K562 (cell line): ENCODE data around the gene DLAT. TPM values are rescaled to one million over a fixed set of nuclear protein-coding genes. Genes with fewer than 3 reads are reported as not detected.
A peak's percentile ranks its signal among the peaks of the same experiment; 100 is the strongest.

Source experiments
- BCL6 ChIP-seq: fragments of 250-450 bp; sonication (Bioruptor Pico); IDR thresholded peaks from 2 replicates; pipeline ENCODE4 v1.4.0; 2020
- CHD2 ChIP-seq: IDR thresholded peaks from 2 replicates; pipeline ENCODE4 v1.6.1; 2011; ENCODE audit warnings: low read depth, low read length
- CXXC5 ChIP-seq: fragments of 250-450 bp; sonication (Bioruptor Pico); IDR thresholded peaks from 2 replicates; pipeline ENCODE4 v1.8.0; 2022; ENCODE audit warnings: inconsistent platforms, mild to moderate bottlenecking, moderate library complexity
- ERF ChIP-seq: fragments of 450-650 bp; formaldehyde crosslinking; IDR thresholded peaks from 2 replicates; pipeline ENCODE4 v1.4.0; 2020; ENCODE audit warnings: mild to moderate bottlenecking, mixed read lengths
- FOXA1 ChIP-seq: fragments of 450-650 bp; IDR thresholded peaks from 2 replicates; pipeline ENCODE4 v1.6.1; 2016; ENCODE audit warnings: mild to moderate bottlenecking, borderline replicate concordance
- HNRNPLL ChIP-seq: fragments of 200-400 bp; formaldehyde crosslinking; IDR thresholded peaks from 2 replicates; pipeline ENCODE4 v1.6.1; 2017; ENCODE audit warnings: low read length, low read depth, mild to moderate bottlenecking; ENCODE audit not compliant: poor library complexity, severe bottlenecking
- HOXB6 ChIP-seq: fragments of 250-450 bp; sonication (Bioruptor Pico); IDR thresholded peaks from 2 replicates; pipeline ENCODE4 v1.5.1; 2022; ENCODE audit warnings: mild to moderate bottlenecking, borderline replicate concordance
- KLF16 ChIP-seq: IDR thresholded peaks from 2 replicates; pipeline ENCODE4 v1.6.1; 2016; ENCODE audit warnings: antibody characterized with exemption
- NFATC3 ChIP-seq: fragments of 450-650 bp; IDR thresholded peaks from 2 replicates; pipeline ENCODE4 v1.6.1; 2017; ENCODE audit warnings: mild to moderate bottlenecking
- NFIX ChIP-seq: fragments of 250-450 bp; sonication (Bioruptor Pico); IDR thresholded peaks from 2 replicates; pipeline ENCODE4 v1.4.0; 2020; ENCODE audit warnings: low read depth, mild to moderate bottlenecking, moderate library complexity
- POLR2H ChIP-seq: IDR thresholded peaks from 2 replicates; pipeline ENCODE4 v1.6.1; 2016; ENCODE audit warnings: missing genetic modification characterization, low read depth, mild to moderate bottlenecking, control low read depth, missing compliant biosample characterization, moderate library complexity
- RBM25 ChIP-seq: fragments of 200-400 bp; formaldehyde crosslinking; IDR thresholded peaks from 2 replicates; pipeline ENCODE4 v1.6.1; 2018; ENCODE audit warnings: low read length, low read depth, moderate library complexity; ENCODE audit not compliant: severe bottlenecking
- SMARCB1 ChIP-seq: IDR thresholded peaks from 2 replicates; pipeline ENCODE4 v1.6.1; 2011; ENCODE audit warnings: improper control_type of control experiment, low read depth; ENCODE audit not compliant: insufficient read length
- ZNF217 ChIP-seq: sonication (generic); formaldehyde crosslinking; IDR thresholded peaks from 2 replicates; pipeline ENCODE4 v1.8.0; 2022; ENCODE audit warnings: mild to moderate bottlenecking, missing genetic modification reagents
- ZNF239 ChIP-seq: fragments of 250-450 bp; sonication (Bioruptor Pico); IDR thresholded peaks from 2 replicates; pipeline ENCODE4 v1.4.0; 2020; ENCODE audit warnings: mild to moderate bottlenecking
- ZNF324 ChIP-seq: fragments of 250-450 bp; sonication (Bioruptor Pico); IDR thresholded peaks from 2 replicates; pipeline ENCODE4 v1.4.0; 2020; ENCODE audit warnings: mild to moderate bottlenecking
- ZNF436 ChIP-seq: fragments of 250-450, 450-650 bp; sonication (Bioruptor Pico); formaldehyde crosslinking; IDR thresholded peaks from 2 replicates; pipeline ENCODE4 v1.7.0; 2020; ENCODE audit warnings: mild to moderate bottlenecking
- ZNF561 ChIP-seq: fragments of 450-650 bp; formaldehyde crosslinking; conservative IDR thresholded peaks from 2 replicates; pipeline ENCODE4 v1.4.0; 2020; ENCODE audit warnings: mild to moderate bottlenecking, moderate library complexity
- polyA plus RNA-seq, 8 experiments: library from polyadenylated mRNA; depleted of rRNA in 4 of 8; stranded (reverse) in 5 of 8; unstranded in 3 of 8; fragments of >200 nt; fragmentation: Nextera tagmentation in 2 of 8; fragmentation: Illumina TruSeq in 1 of 8; extraction: Ambion mirVana in 2 of 8; extraction: Trizol in 1 of 8; gene quantifications; 2 replicates each; pipeline versions ENCODE4 v1.2.1 to v1.2.3, GENCODE V29; 2011 to 2014; ENCODE audit warnings: inconsistent platforms in 1 of 8, missing spikeins in 1 of 8
- total RNA-seq, 7 experiments: library from RNA; depleted of rRNA in 6 of 7; stranded (reverse); fragments of >200 nt in 6 of 7; fragmentation: Illumina TruSeq in 2 of 7; extraction: Trizol in 2 of 7; gene quantifications; 2 replicates each; pipeline versions ENCODE4 v1.2.1 to v1.2.3, GENCODE V29; 2011 to 2021; ENCODE audit warnings: low replicate concordance in 1 of 7
- TF ChIP-seq, protein P1 (sequence below), 2 experiments: fragments of 450-650 bp in 1 of 2; sonication (generic) in 1 of 2; formaldehyde crosslinking; conservative IDR thresholded peaks; 2 replicates each; pipeline versions ENCODE4 v1.4.0 to v1.8.1; 2020 to 2022; ENCODE audit warnings: mild to moderate bottlenecking in 1 of 2, missing genetic modification reagents in 1 of 2
- TF ChIP-seq, protein P2 (sequence below): fragments of 200-800 bp; sonication (Bioruptor generic); IDR thresholded peaks from 2 replicates; pipeline ENCODE4 v1.6.1; 2017; ENCODE audit warnings: missing genetic modification characterization, missing compliant biosample characterization
- TF ChIP-seq, protein P3 (sequence below): fragments of 150-350 bp; IDR thresholded peaks from 2 replicates; pipeline ENCODE4 v1.6.1; 2014; ENCODE audit warnings: low read depth, mild to moderate bottlenecking, low read length, borderline replicate concordance
- TF ChIP-seq, protein P4 (sequence below): fragments of 450-650 bp; IDR thresholded peaks from 2 replicates; pipeline ENCODE4 v1.6.1; 2016

DLAT gene
- total and polyA plus RNA-seq, 9 of the 15 experiments (the other 6 are each of a cell fraction or from before 2014, with no cell fraction given), result 41.7 to 152 (median 105) TPM

DNA sequence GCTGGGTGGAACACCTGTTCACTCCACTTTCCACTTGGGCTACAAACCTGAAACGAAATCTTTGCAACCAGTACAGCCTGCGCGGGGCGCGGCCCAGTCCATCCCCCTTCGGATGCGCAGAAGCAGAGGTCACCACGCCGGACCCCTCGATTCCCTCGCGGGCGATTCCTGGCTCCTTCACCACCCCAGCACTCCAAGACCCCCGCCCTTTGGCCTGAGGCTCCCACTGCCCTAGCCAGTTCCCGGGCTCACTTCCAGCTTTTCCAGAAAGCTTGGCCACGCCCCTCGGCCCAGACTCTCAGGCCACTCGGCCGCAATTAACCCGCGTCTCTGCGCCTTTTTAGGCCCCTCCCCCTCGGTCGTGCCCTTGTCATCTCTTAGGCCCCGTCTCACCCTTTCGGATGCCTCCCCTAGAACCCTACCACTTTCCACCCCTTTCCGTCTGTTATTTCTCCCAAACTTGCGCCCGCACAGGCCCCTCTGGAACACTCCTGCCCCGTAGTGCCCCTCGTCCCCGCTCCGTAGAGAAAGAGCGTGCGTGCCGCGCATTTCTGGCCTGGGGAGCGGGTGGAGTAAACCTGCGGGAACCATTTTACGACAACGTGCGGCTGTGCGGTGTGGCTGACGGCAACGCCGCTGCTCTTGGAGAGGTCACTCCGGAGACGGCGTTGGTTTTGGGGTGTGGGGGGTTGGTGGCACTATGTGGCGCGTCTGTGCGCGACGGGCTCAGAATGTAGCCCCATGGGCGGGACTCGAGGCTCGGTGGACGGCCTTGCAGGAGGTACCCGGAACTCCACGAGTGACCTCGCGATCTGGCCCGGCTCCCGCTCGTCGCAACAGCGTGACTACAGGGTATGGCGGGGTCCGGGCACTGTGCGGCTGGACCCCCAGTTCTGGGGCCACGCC lies at the start of gene DLAT (continued):
- TF ChIP-seq POLR2H (peak; percentile 77), RBM25 (no peak), ZNF324 (CRISPR knock-in tag) (no peak), CHD2 (no peak; the same call in 1 of the 2 replicates), CXXC5 (CRISPR knock-in tag) (peak; percentile 94), KLF16 (no peak), BCL6 (no peak), HNRNPLL (peak; percentile 97), ZNF217 (CRISPR knock-in tag) (no peak), ZNF239 (CRISPR knock-in tag) (no peak), NFATC3 (no peak), ERF (peak; percentile 11; the same call in 1 of the 2 replicates), ZNF436 (CRISPR knock-in tag) (no peak), ZNF561 (no peak), FOXA1 (no peak), HOXB6 (CRISPR knock-in tag) (no peak), SMARCB1 (no peak), NFIX (CRISPR knock-in tag) (no peak)
- TF ChIP-seq, protein P1, sequence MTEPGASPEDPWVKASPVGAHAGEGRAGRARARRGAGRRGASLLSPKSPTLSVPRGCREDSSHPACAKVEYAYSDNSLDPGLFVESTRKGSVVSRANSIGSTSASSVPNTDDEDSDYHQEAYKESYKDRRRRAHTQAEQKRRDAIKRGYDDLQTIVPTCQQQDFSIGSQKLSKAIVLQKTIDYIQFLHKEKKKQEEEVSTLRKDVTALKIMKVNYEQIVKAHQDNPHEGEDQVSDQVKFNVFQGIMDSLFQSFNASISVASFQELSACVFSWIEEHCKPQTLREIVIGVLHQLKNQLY (CRISPR knock-in tag; conservative IDR thresholded peaks at IDR 0.05), result 0 out of 4 replicates have a peak, but pooled peaks of 1 of the 2 experiments have one; percentile 16
- TF ChIP-seq, protein P2, sequence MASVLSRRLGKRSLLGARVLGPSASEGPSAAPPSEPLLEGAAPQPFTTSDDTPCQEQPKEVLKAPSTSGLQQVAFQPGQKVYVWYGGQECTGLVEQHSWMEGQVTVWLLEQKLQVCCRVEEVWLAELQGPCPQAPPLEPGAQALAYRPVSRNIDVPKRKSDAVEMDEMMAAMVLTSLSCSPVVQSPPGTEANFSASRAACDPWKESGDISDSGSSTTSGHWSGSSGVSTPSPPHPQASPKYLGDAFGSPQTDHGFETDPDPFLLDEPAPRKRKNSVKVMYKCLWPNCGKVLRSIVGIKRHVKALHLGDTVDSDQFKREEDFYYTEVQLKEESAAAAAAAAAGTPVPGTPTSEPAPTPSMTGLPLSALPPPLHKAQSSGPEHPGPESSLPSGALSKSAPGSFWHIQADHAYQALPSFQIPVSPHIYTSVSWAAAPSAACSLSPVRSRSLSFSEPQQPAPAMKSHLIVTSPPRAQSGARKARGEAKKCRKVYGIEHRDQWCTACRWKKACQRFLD (CRISPR knock-in tag), result 0 out of 2 replicates have a peak, but pooled peaks have one; percentile 33
- TF ChIP-seq, protein P3, sequence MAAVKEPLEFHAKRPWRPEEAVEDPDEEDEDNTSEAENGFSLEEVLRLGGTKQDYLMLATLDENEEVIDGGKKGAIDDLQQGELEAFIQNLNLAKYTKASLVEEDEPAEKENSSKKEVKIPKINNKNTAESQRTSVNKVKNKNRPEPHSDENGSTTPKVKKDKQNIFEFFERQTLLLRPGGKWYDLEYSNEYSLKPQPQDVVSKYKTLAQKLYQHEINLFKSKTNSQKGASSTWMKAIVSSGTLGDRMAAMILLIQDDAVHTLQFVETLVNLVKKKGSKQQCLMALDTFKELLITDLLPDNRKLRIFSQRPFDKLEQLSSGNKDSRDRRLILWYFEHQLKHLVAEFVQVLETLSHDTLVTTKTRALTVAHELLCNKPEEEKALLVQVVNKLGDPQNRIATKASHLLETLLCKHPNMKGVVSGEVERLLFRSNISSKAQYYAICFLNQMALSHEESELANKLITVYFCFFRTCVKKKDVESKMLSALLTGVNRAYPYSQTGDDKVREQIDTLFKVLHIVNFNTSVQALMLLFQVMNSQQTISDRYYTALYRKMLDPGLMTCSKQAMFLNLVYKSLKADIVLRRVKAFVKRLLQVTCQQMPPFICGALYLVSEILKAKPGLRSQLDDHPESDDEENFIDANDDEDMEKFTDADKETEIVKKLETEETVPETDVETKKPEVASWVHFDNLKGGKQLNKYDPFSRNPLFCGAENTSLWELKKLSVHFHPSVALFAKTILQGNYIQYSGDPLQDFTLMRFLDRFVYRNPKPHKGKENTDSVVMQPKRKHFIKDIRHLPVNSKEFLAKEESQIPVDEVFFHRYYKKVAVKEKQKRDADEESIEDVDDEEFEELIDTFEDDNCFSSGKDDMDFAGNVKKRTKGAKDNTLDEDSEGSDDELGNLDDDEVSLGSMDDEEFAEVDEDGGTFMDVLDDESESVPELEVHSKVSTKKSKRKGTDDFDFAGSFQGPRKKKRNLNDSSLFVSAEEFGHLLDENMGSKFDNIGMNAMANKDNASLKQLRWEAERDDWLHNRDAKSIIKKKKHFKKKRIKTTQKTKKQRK, result no peak
- TF ChIP-seq, protein P4, sequence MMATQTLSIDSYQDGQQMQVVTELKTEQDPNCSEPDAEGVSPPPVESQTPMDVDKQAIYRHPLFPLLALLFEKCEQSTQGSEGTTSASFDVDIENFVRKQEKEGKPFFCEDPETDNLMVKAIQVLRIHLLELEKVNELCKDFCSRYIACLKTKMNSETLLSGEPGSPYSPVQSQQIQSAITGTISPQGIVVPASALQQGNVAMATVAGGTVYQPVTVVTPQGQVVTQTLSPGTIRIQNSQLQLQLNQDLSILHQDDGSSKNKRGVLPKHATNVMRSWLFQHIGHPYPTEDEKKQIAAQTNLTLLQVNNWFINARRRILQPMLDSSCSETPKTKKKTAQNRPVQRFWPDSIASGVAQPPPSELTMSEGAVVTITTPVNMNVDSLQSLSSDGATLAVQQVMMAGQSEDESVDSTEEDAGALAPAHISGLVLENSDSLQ, result 0 out of 2 replicates have a peak, but pooled peaks have one; percentile 31
